ENCODE data around the gene KLHL29. TPM values are rescaled to one million over a fixed set of nuclear protein-coding genes. Genes with fewer than 3 reads are reported as not detected.

The KLHL29 gene
- total RNA-seq, 1 donor from 2014 or later = 17.5 TPM

GRCh38 chr2:23689131-23689700, 304.2 kb downstream of the KLHL29 start:
- DNase-seq (ENCODE audit: low spot score) = no peak
- peaks cover 8% of the 10 kb centered on the region for H3K4me1 Mint-ChIP-seq (ENCODE audit: unreplicated experiment)
- H3K4me3 Mint-ChIP-seq (ENCODE audit: unreplicated experiment) = no peak overlapping the region
- no peaks in the 10 kb centered on the region for H3K9me3 Mint-ChIP-seq (ENCODE audit: unreplicated experiment)
- H3K36me3 Mint-ChIP-seq (ENCODE audit: low read depth, unreplicated experiment) = peaks cover 12% of the 10 kb centered on the region
- no peak for TF ChIP-seq CTCF (IDR thresholded peaks at IDR 0.05; ENCODE audit: unreplicated experiment)
- no peak overlapping the region for H3K27ac Mint-ChIP-seq (ENCODE audit: unreplicated experiment)
- H3K27me3 Mint-ChIP-seq (ENCODE audit: unreplicated experiment) = peaks cover 9% of the 10 kb centered on the region

- Mint-ChIP-seq H3K27me3 (ENCODE audit: unreplicated experiment) (peaks cover 15% of the 10 kb centered on the region), H3K36me3 (ENCODE audit: low read depth, unreplicated experiment) (peaks cover 17% of the 10 kb centered on the region), H3K4me3 (ENCODE audit: unreplicated experiment) (no peak overlapping the region), H3K4me1 (ENCODE audit: unreplicated experiment) (peaks cover 7% of the 10 kb centered on the region), H3K9me3 (ENCODE audit: unreplicated experiment) (no peaks in the 10 kb centered on the region), H3K27ac (ENCODE audit: unreplicated experiment) (no peak overlapping the region)
- no peak for DNase-seq (ENCODE audit: low spot score)
- no peak for TF ChIP-seq CTCF (IDR thresholded peaks at IDR 0.05; ENCODE audit: unreplicated experiment)
Measured at GRCh38 chr2:23689891-23690290, 304.9 kb downstream of the KLHL29 start.

- Mint-ChIP-seq H3K4me3 (ENCODE audit: unreplicated experiment) (no peak overlapping the region), H3K4me1 (ENCODE audit: unreplicated experiment) (peaks cover 4% of the 10 kb centered on the region), H3K27me3 (ENCODE audit: unreplicated experiment) (peaks cover 15% of the 10 kb centered on the region), H3K9me3 (ENCODE audit: unreplicated experiment) (no peaks in the 10 kb centered on the region), H3K36me3 (ENCODE audit: low read depth, unreplicated experiment) (peaks cover 17% of the 10 kb centered on the region), H3K27ac (ENCODE audit: unreplicated experiment) (no peak overlapping the region)
- TF ChIP-seq CTCF (IDR thresholded peaks at IDR 0.05; ENCODE audit: unreplicated experiment) = no peak
- no peak for DNase-seq (ENCODE audit: low spot score)
Measured at GRCh38 chr2:23690421-23691105, 305.6 kb downstream of the KLHL29 start.

- Mint-ChIP-seq H3K36me3 (ENCODE audit: low read depth, unreplicated experiment) (peaks cover 17% of the 10 kb centered on the region), H3K9me3 (ENCODE audit: unreplicated experiment) (no peaks in the 10 kb centered on the region), H3K4me3 (ENCODE audit: unreplicated experiment) (no peak overlapping the region), H3K27ac (ENCODE audit: unreplicated experiment) (no peak overlapping the region), H3K27me3 (ENCODE audit: unreplicated experiment) (peaks cover 15% of the 10 kb centered on the region), H3K4me1 (ENCODE audit: unreplicated experiment) (peaks cover 4% of the 10 kb centered on the region)
- no peak for TF ChIP-seq CTCF (IDR thresholded peaks at IDR 0.05; ENCODE audit: unreplicated experiment)
- DNase-seq (ENCODE audit: low spot score) = no peak
Measured at GRCh38 chr2:23691106-23691470, 306.1 kb downstream of the KLHL29 start.

GRCh38 chr2:23691565-23691964, 306.6 kb downstream of the KLHL29 start:
- H3K36me3 Mint-ChIP-seq (ENCODE audit: low read depth, unreplicated experiment) = peaks cover 15% of the 10 kb centered on the region
- no peak overlapping the region for H3K27ac Mint-ChIP-seq (ENCODE audit: unreplicated experiment)
- peaks cover 4% of the 10 kb centered on the region for H3K4me1 Mint-ChIP-seq (ENCODE audit: unreplicated experiment)
- H3K4me3 Mint-ChIP-seq (ENCODE audit: unreplicated experiment) = no peak overlapping the region
- peaks cover 15% of the 10 kb centered on the region for H3K27me3 Mint-ChIP-seq (ENCODE audit: unreplicated experiment)
- DNase-seq (ENCODE audit: low spot score) = no peak
- TF ChIP-seq CTCF (IDR thresholded peaks at IDR 0.05; ENCODE audit: unreplicated experiment) = no peak
- H3K9me3 Mint-ChIP-seq (ENCODE audit: unreplicated experiment) = no peaks in the 10 kb centered on the region

Data from endothelial cell (in vitro differentiated cells).